Sciatic nerve (tissue), 1 donor: ENCODE results near the gene TXNDC15. TPM values are rescaled to one million over a fixed set of nuclear protein-coding genes. Genes with fewer than 3 reads are reported as not detected.

Experiments
- microRNA-seq: library from miRNA; unstranded; fragments of <30 nt; microRNA quantifications from one replicate; pipeline ENCODE4 v1.2.0, GENCODE V29; 2020
- total RNA-seq: library from RNA; stranded (reverse); fragmentation: NEBNext Ultra II Directional; extraction: Animal tissue kit (Norgen Biotek cat#: 25700); gene quantifications from one replicate; pipeline ENCODE4 v1.2.1, GENCODE V29; 2021
- donor health status: DM: no; HTN: no; CAD: no.

The TXNDC15 gene
- total RNA-seq, 1 donor from 2014 or later: 84.7 TPM

Small RNA genes within 50 kb of the gene (microRNA-seq; reads per million reads assigned to microRNA genes)
- not detected for gene MIR4461

Other genes starting within 250 kb of the TXNDC15 start
- 60.0 TPM for gene SAR1B, start 241.5 kb upstream of the TXNDC15 start, total RNA-seq
- gene SEC24A, start 225.6 kb upstream of the TXNDC15 start, total RNA-seq: 26.3 TPM
- 37.8 TPM for gene CAMLG, start 135.8 kb upstream of the TXNDC15 start, total RNA-seq
- 47.2 TPM for gene DDX46, start 115.6 kb upstream of the TXNDC15 start, total RNA-seq
- gene C5orf24, start 28.4 kb upstream of the TXNDC15 start, total RNA-seq: 50.1 TPM
- gene PCBD2, start 30.8 kb downstream of the TXNDC15 start, total RNA-seq: 13.6 TPM
- 0.80 TPM for gene CATSPER3, start 93.5 kb downstream of the TXNDC15 start, total RNA-seq
- gene PITX1, start 159.9 kb downstream of the TXNDC15 start, total RNA-seq: 3.6 TPM